ENCODE results near the gene SURF4. TPM values are rescaled to one million over a fixed set of nuclear protein-coding genes. Genes with fewer than 3 reads are reported as not detected.
A peak's percentile ranks its signal among the peaks of the same experiment; 100 is the strongest.
"Not testable (repeated sequence)": the region's sequence is repeated elsewhere in the genome, so short reads cannot be mapped to it uniquely, and the experiment has no call there.

The SURF4 gene
- total and polyA plus RNA-seq, 3 experiments from 2014 or later: 202 to 250 (median 239) TPM

DNA sequence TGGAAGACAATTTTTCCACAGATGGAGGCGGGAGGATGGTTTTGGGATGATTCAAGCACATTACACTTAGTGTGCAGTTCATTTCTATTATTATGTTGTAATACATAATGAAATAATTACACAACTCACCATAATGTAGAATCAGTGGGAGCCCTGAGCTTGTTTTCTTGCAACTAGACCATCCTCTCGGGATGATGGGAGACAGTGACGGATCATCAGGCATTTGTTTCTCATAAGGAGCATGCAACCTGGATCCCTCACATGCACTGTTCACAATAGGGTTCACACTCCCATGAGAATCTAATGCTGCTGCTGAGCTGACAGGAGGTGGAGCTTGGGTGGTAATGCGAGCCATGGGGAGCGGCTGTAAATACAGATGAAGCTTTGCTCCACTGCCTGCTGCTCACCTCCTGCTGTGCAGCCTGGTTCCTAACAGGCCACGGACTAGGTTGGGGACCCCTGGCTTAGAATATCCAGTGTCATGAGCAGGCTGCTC lies 1.9 kb upstream of the SURF4 start:
- H3K4me3 Mint-ChIP-seq: peak overlapping the region in 1 of 7 donors; percentile 82
- H3K27ac Mint-ChIP-seq: peak overlapping the region in 2 of 8 donors; percentile 31 to 83
- H3K4me3 ChIP-seq (ENCODE audit: low read length): no peak overlapping the region
- ChIA-PET POLR2A (interaction anchor here (1.8 kb wide), 1 partner anchor 30 kb away, joined by 7 read pairs; the partner anchor contains the start of genes MED22 and RPL7A), CTCF (interaction anchor here (1.1 kb wide), 1 partner anchor 43 kb away, joined by 3 read pairs; no protein-coding TSS in a partner anchor)
- peaks cover 19% of the 10 kb centered on the region for H3K4me1 ChIP-seq (ENCODE audit: insufficient read depth, low read length)
- DNase-seq: no peak
- H3K27me3 ChIP-seq (ENCODE audit: insufficient read depth, low read length, poor library complexity, severe bottlenecking): no peaks in the 10 kb centered on the region
- H3K36me3 ChIP-seq (ENCODE audit: insufficient read depth, low read length): no peaks in the 10 kb centered on the region
- H3K36me3 Mint-ChIP-seq: peaks cover 0 to 17% (median 2%) of the 10 kb centered on the region in 3 donors
- H3K9me3 ChIP-seq (ENCODE audit: low read length): no peaks in the 10 kb centered on the region
- H3K27ac ChIP-seq (ENCODE audit: low read depth, low read length): no peak overlapping the region
- no peaks in the 10 kb centered on the region for H3K27me3 Mint-ChIP-seq
- peaks cover 19 to 24% (median 24%) of the 10 kb centered on the region in 3 donors for H3K4me1 Mint-ChIP-seq
- H3K9me3 Mint-ChIP-seq: no peaks in the 10 kb centered on the region

DNA sequence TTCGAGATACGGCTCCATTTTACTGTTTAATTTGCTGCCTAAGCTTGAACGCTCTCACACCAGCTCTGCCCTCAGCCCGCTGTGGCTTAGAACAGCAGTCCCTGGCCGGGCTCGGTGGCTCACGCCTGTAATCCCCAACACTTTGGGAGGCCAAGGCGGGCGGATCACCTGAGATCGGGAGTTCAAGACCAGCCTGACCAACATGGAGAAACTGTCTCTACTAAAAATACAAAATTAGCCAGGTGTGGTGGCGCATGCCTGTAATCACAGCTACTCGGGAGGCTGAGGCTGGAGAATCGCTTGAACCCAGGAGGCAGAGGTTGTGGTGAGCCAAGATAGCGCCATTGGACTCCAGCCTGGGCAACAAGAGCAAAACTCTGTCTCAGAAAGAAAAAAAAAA lies 1.4 kb upstream of the SURF4 start:
- not testable (repeated sequence) for DNase-seq; H3K9me3 Mint-ChIP-seq; H3K27me3 Mint-ChIP-seq; H3K36me3 ChIP-seq (ENCODE audit: insufficient read depth, low read length); H3K27ac ChIP-seq (ENCODE audit: low read depth, low read length); H3K9me3 ChIP-seq (ENCODE audit: low read length); H3K27me3 ChIP-seq (ENCODE audit: insufficient read depth, low read length, poor library complexity, severe bottlenecking); H3K4me3 ChIP-seq (ENCODE audit: low read length)
- H3K36me3 Mint-ChIP-seq: peaks cover 0 to 22% (median 2%) of the 10 kb centered on the region in 3 donors
- POLR2A ChIA-PET: interaction anchor here (1.0 to 1.8 kb wide), 2 partner anchors 29 to 45 kb away, joined by 3 to 7 read pairs; partner anchors contain the start of genes MED22 and RPL7A
- H3K4me3 Mint-ChIP-seq: peak overlapping the region; percentile 64 to 84 (median 75)
- peaks cover 24 to 29% (median 29%) of the 10 kb centered on the region in 3 donors for H3K4me1 Mint-ChIP-seq
- peak overlapping the region in 5 of 8 donors; percentile 46 to 83 (median 75) for H3K27ac Mint-ChIP-seq
- CTCF ChIA-PET: interaction anchor here (0.8 kb wide), 2 partner anchors 27 to 29 kb away, joined by 3 read pairs; partner anchors contain the start of genes MED22 and RPL7A
- peaks cover 24% of the 10 kb centered on the region for H3K4me1 ChIP-seq (ENCODE audit: insufficient read depth, low read length)

GRCh38 chr9:133375116-133375723 lies 640 bp downstream of the SURF4 start:
- Mint-ChIP-seq H3K27ac (peak overlapping the region; percentile 94 to 99 (median 98)), H3K36me3 (peaks cover 0 to 32% (median 2%) of the 10 kb centered on the region in 3 donors), H3K4me3 (peak overlapping the region; percentile 91 to 98 (median 95)), H3K27me3 (no peaks in the 10 kb centered on the region), H3K9me3 (no peaks in the 10 kb centered on the region), H3K4me1 (peaks cover 45 to 50% (median 49%) of the 10 kb centered on the region in 3 donors)
- CTCF ChIA-PET: interaction anchor here (1.3 to 6.5 kb wide), 6 partner anchors 11 to 111 kb away, joined by 3 to 84 read pairs (median 8); partner anchors contain the start of genes MED22, RPL7A, SURF1 and SURF2
- POLR2A ChIA-PET: interaction anchor here (1.7 to 2.5 kb wide), 3 partner anchors 12 to 27 kb away, joined by 4 to 25 read pairs (median 16); partner anchors contain the start of genes MED22, RPL7A, SURF1 and SURF2
- Histone ChIP-seq H3K9me3 (ENCODE audit: low read length) (no peaks in the 10 kb centered on the region), H3K27ac (ENCODE audit: low read depth, low read length) (peak overlapping the region; percentile 87), H3K4me3 (ENCODE audit: low read length) (peak overlapping the region; percentile 84), H3K27me3 (ENCODE audit: insufficient read depth, low read length, poor library complexity, severe bottlenecking) (no peaks in the 10 kb centered on the region), H3K4me1 (ENCODE audit: insufficient read depth, low read length) (peaks cover 44% of the 10 kb centered on the region), H3K36me3 (ENCODE audit: insufficient read depth, low read length) (no peaks in the 10 kb centered on the region)
- no peak for DNase-seq

DNA sequence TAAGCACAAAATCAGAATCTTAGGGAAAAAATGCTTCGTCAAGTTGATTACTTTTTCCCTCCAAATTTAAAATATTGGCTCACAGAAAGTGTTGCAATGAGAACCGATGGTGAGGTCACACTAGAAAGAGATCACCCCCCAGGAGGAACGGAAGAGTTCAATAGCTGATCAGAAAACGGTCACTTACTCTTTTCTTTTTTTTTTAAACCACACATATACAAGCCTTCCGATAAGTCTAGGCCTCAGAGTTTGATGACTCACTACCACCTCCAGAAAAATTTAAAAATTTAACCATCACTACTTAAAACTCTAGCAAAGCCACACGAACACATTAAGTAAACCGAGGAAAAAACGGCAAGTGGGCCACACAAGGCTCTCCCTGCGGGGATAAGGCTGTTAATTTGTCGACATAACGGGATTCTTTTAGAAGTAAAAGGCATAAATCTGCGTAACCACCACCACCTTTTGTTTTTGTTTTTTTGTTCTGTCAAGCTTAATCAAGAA lies 1.2 kb downstream of the SURF4 start:
- ChIA-PET POLR2A (interaction anchor here (1.0 to 2.5 kb wide), 4 partner anchors 12 to 39 kb away, joined by 4 to 25 read pairs (median 12); partner anchors contain the start of genes MED22, RPL7A, SURF1 and SURF2), CTCF (interaction anchor here (1.3 to 6.5 kb wide), 6 partner anchors 11 to 112 kb away, joined by 3 to 84 read pairs (median 8); partner anchors contain the start of genes MED22, RPL7A, SURF1 and SURF2)
- H3K9me3 ChIP-seq (ENCODE audit: low read length): no peaks in the 10 kb centered on the region
- no peaks in the 10 kb centered on the region for H3K36me3 ChIP-seq (ENCODE audit: insufficient read depth, low read length)
- Mint-ChIP-seq H3K4me3 (peak overlapping the region; percentile 91 to 98 (median 95)), H3K4me1 (peaks cover 50 to 55% (median 55%) of the 10 kb centered on the region in 3 donors), H3K27ac (peak overlapping the region; percentile 94 to 99 (median 98)), H3K36me3 (peaks cover 0 to 37% (median 2%) of the 10 kb centered on the region in 3 donors), H3K27me3 (no peaks in the 10 kb centered on the region), H3K9me3 (no peaks in the 10 kb centered on the region)
- H3K4me3 ChIP-seq (ENCODE audit: low read length): peak overlapping the region; percentile 84
- no peaks in the 10 kb centered on the region for H3K27me3 ChIP-seq (ENCODE audit: insufficient read depth, low read length, poor library complexity, severe bottlenecking)
- DNase-seq: peak in 1 of 5 donors; percentile 51
- peak overlapping the region; percentile 87 for H3K27ac ChIP-seq (ENCODE audit: low read depth, low read length)
- peaks cover 50% of the 10 kb centered on the region for H3K4me1 ChIP-seq (ENCODE audit: insufficient read depth, low read length)

- Histone ChIP-seq H3K4me3 (ENCODE audit: low read length) (peak overlapping the region; percentile 53), H3K27ac (ENCODE audit: low read depth, low read length) (peak overlapping the region; percentile 86), H3K9me3 (ENCODE audit: low read length) (no peaks in the 10 kb centered on the region), H3K36me3 (ENCODE audit: insufficient read depth, low read length) (peaks cover 2% of the 10 kb centered on the region), H3K27me3 (ENCODE audit: insufficient read depth, low read length, poor library complexity, severe bottlenecking) (no peaks in the 10 kb centered on the region), H3K4me1 (ENCODE audit: insufficient read depth, low read length) (peaks cover 75% of the 10 kb centered on the region)
- no peaks in the 10 kb centered on the region for H3K27me3 Mint-ChIP-seq
- ChIA-PET POLR2A (interaction anchor here (1.5 to 4.0 kb wide), 4 partner anchors 15 to 88 kb away, joined by 4 to 58 read pairs (median 16); partner anchors contain the start of genes CACFD1, MED22, REXO4 and RPL7A), CTCF (interaction anchor here (1.1 to 6.5 kb wide), 10 partner anchors 8 to 350 kb away, joined by 3 to 84 read pairs (median 7); partner anchors contain the start of genes MED22, RPL7A, SURF1 and SURF2)
- no peaks in the 10 kb centered on the region for H3K9me3 Mint-ChIP-seq
- peak overlapping the region; percentile 95 to 99 (median 98) for H3K27ac Mint-ChIP-seq
- no peak for DNase-seq
- peaks cover 0 to 56% (median 7%) of the 10 kb centered on the region in 3 donors for H3K36me3 Mint-ChIP-seq
- peak overlapping the region; percentile 75 to 89 (median 80) for H3K4me3 Mint-ChIP-seq
- H3K4me1 Mint-ChIP-seq: peaks cover 71 to 79% (median 71%) of the 10 kb centered on the region in 3 donors
These were observed 3.7 kb downstream of the SURF4 start for GRCh38 chr9:133372144-133372543.

- peaks cover 73 to 85% (median 73%) of the 10 kb centered on the region in 3 donors for H3K4me1 Mint-ChIP-seq
- peaks cover 0 to 64% (median 7%) of the 10 kb centered on the region in 3 donors for H3K36me3 Mint-ChIP-seq
- H3K27me3 Mint-ChIP-seq: no peaks in the 10 kb centered on the region
- peak; percentile 56 to 81 (median 69) for DNase-seq
- Histone ChIP-seq H3K27ac (ENCODE audit: low read depth, low read length) (peak overlapping the region; percentile 86), H3K4me3 (ENCODE audit: low read length) (peak overlapping the region; percentile 53), H3K27me3 (ENCODE audit: insufficient read depth, low read length, poor library complexity, severe bottlenecking) (no peaks in the 10 kb centered on the region), H3K36me3 (ENCODE audit: insufficient read depth, low read length) (peaks cover 11% of the 10 kb centered on the region), H3K9me3 (ENCODE audit: low read length) (no peaks in the 10 kb centered on the region), H3K4me1 (ENCODE audit: insufficient read depth, low read length) (peaks cover 80% of the 10 kb centered on the region)
- ChIA-PET POLR2A (interaction anchor here (0.6 to 4.0 kb wide), 9 partner anchors 14 to 222 kb away, joined by 3 to 58 read pairs (median 8); partner anchors contain the start of genes CACFD1, MED22, REXO4 and RPL7A), CTCF (interaction anchor here (0.7 to 6.5 kb wide), 13 partner anchors 9 to 349 kb away, joined by 3 to 84 read pairs (median 6); partner anchors contain the start of genes MED22, RPL7A, SURF1 and SURF2)
- peak overlapping the region; percentile 70 to 89 (median 80) for H3K4me3 Mint-ChIP-seq
- H3K9me3 Mint-ChIP-seq: no peaks in the 10 kb centered on the region
- H3K27ac Mint-ChIP-seq: peak overlapping the region; percentile 95 to 99 (median 98)
These were observed 4.6 kb downstream of the SURF4 start for GRCh38 chr9:133371261-133371711.

- Mint-ChIP-seq H3K9me3 (no peaks in the 10 kb centered on the region), H3K36me3 (peaks cover 0 to 70% (median 10%) of the 10 kb centered on the region in 3 donors), H3K27me3 (no peaks in the 10 kb centered on the region), H3K4me1 (peaks cover 77 to 91% (median 79%) of the 10 kb centered on the region in 3 donors), H3K4me3 (peak overlapping the region; percentile 70 to 89 (median 80)), H3K27ac (peak overlapping the region; percentile 95 to 99 (median 98))
- ChIA-PET POLR2A (interaction anchor here (0.6 to 4.0 kb wide), 8 partner anchors 13 to 221 kb away, joined by 3 to 58 read pairs (median 8); partner anchors contain the start of genes CACFD1, MED22, REXO4 and RPL7A), CTCF (interaction anchor here (0.7 to 6.5 kb wide), 11 partner anchors 8 to 349 kb away, joined by 3 to 84 read pairs (median 6); partner anchors contain the start of genes MED22, RPL7A, SURF1 and SURF2)
- peak; percentile 40 to 85 (median 63) for DNase-seq
- H3K27me3 ChIP-seq (ENCODE audit: insufficient read depth, low read length, poor library complexity, severe bottlenecking): no peaks in the 10 kb centered on the region
- H3K4me1 ChIP-seq (ENCODE audit: insufficient read depth, low read length): peaks cover 80% of the 10 kb centered on the region
- H3K9me3 ChIP-seq (ENCODE audit: low read length): no peaks in the 10 kb centered on the region
- peak overlapping the region; percentile 53 for H3K4me3 ChIP-seq (ENCODE audit: low read length)
- peak overlapping the region; percentile 86 for H3K27ac ChIP-seq (ENCODE audit: low read depth, low read length)
- H3K36me3 ChIP-seq (ENCODE audit: insufficient read depth, low read length): peaks cover 17% of the 10 kb centered on the region
These were observed 5.2 kb downstream of the SURF4 start for GRCh38 chr9:133370685-133371084.

Measured in CD8-positive, alpha-beta memory T cell (primary cell).